ENCODE results near the gene SCGB3A1. TPM values are rescaled to one million over a fixed set of nuclear protein-coding genes. Genes with fewer than 3 reads are reported as not detected.

The SCGB3A1 gene
- total RNA-seq, 2 donors from 2014 or later: not detected

- no peak for ATAC-seq (ENCODE audit: insufficient number of reproducible peaks, low FRiP score, low read depth)
- no peak overlapping the region for H3K4me3 ChIP-seq
- H3K4me1 ChIP-seq (ENCODE audit: control insufficient read depth in 1 of 2, low read depth in 2 of 2): no peaks in the 10 kb centered on the region
- H3K36me3 ChIP-seq: no peaks in the 10 kb centered on the region
- H3K27ac ChIP-seq: no peak overlapping the region
- H3K9me3 ChIP-seq: no peaks in the 10 kb centered on the region
- no peak for DNase-seq (ENCODE audit: low spot score)
- H3K27me3 ChIP-seq (replicated peaks; ENCODE audit: insufficient read depth): no peaks in the 10 kb centered on the region
- TF ChIP-seq CTCF (IDR thresholded peaks at IDR 0.05): no peak
These were observed 39.1 kb upstream of the SCGB3A1 start for GRCh38 chr5:180630426-180630825.

GRCh38 chr5:180629831-180630382 lies 38.6 kb upstream of the SCGB3A1 start:
- Histone ChIP-seq H3K27ac (no peak overlapping the region), H3K4me1 (ENCODE audit: control insufficient read depth in 1 of 2, low read depth in 2 of 2) (no peaks in the 10 kb centered on the region), H3K4me3 (no peak overlapping the region), H3K36me3 (no peaks in the 10 kb centered on the region), H3K9me3 (no peaks in the 10 kb centered on the region), H3K27me3 (replicated peaks; ENCODE audit: insufficient read depth) (no peaks in the 10 kb centered on the region)
- no peak for TF ChIP-seq CTCF (IDR thresholded peaks at IDR 0.05)
- no peak for ATAC-seq (ENCODE audit: insufficient number of reproducible peaks, low FRiP score, low read depth)
- DNase-seq (ENCODE audit: low spot score): no peak

- no peak overlapping the region for H3K4me3 ChIP-seq
- H3K27ac ChIP-seq: no peak overlapping the region
- TF ChIP-seq CTCF (IDR thresholded peaks at IDR 0.05): no peak
- DNase-seq (ENCODE audit: low spot score) (no peak), ATAC-seq (ENCODE audit: insufficient number of reproducible peaks, low FRiP score, low read depth) (no peak)
- no peaks in the 10 kb centered on the region for H3K27me3 ChIP-seq (replicated peaks; ENCODE audit: insufficient read depth)
- H3K4me1 ChIP-seq (ENCODE audit: control insufficient read depth in 1 of 2, low read depth in 2 of 2): no peaks in the 10 kb centered on the region
- H3K9me3 ChIP-seq: no peaks in the 10 kb centered on the region
- H3K36me3 ChIP-seq: no peaks in the 10 kb centered on the region
These were observed 37.8 kb upstream of the SCGB3A1 start for GRCh38 chr5:180628827-180629750.

- Histone ChIP-seq H3K9me3 (no peaks in the 10 kb centered on the region), H3K27ac (no peak overlapping the region), H3K27me3 (replicated peaks; ENCODE audit: insufficient read depth) (no peaks in the 10 kb centered on the region), H3K36me3 (no peaks in the 10 kb centered on the region), H3K4me1 (ENCODE audit: control insufficient read depth in 1 of 2, low read depth in 2 of 2) (no peaks in the 10 kb centered on the region), H3K4me3 (no peak overlapping the region)
- ATAC-seq (ENCODE audit: insufficient number of reproducible peaks, low FRiP score, low read depth): no peak
- no peak for TF ChIP-seq CTCF (IDR thresholded peaks at IDR 0.05)
- DNase-seq (ENCODE audit: low spot score): no peak
These were observed 36.9 kb upstream of the SCGB3A1 start for GRCh38 chr5:180628211-180628610.

- TF ChIP-seq CTCF (IDR thresholded peaks at IDR 0.05): no peak
- Histone ChIP-seq H3K27ac (no peak overlapping the region), H3K9me3 (no peaks in the 10 kb centered on the region), H3K4me1 (ENCODE audit: control insufficient read depth in 1 of 2, low read depth in 2 of 2) (no peaks in the 10 kb centered on the region), H3K27me3 (replicated peaks; ENCODE audit: insufficient read depth) (no peaks in the 10 kb centered on the region), H3K36me3 (no peaks in the 10 kb centered on the region), H3K4me3 (no peak overlapping the region)
- DNase-seq (ENCODE audit: low spot score) (no peak), ATAC-seq (ENCODE audit: insufficient number of reproducible peaks, low FRiP score, low read depth) (no peak)
These were observed 36.3 kb upstream of the SCGB3A1 start for GRCh38 chr5:180627386-180628120.

All from thoracic aorta (tissue), 2 donors.